Measurements from ENCODE around the gene PPL. TPM values are rescaled to one million over a fixed set of nuclear protein-coding genes. Genes with fewer than 3 reads are reported as not detected.

The PPL gene
- polyA plus RNA-seq, 1 experiment = 0.56 TPM

DNA sequence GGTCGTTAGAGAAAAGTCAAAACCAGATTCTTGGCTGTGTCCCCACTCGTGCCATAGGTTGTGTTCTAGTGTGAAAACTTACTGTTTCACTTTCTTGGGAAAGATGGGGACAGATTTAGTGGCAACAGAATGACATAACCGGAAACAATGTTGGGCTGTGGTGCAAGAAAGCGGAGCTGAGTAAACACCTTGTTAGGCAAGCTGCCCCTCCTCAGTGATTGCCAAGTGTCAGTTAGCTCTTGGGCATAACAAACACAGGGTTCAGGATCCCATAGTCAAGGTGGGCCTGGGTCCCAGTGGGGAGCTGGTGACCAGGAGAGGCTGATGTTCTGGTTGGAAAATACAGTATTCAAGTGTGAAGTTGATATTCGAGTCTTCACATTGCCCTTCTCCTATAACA is 74.3 kb downstream of the PPL start:
- no peak overlapping the region for H3K4me3 ChIP-seq (ENCODE audit: low read depth, low read length)
- ChIA-PET POLR2A (no interaction called here), CTCF (interaction anchor here (1.3 kb wide), 1 partner anchor 22 kb away, joined by 3 read pairs; no protein-coding TSS in a partner anchor)
- peaks cover 26% of the 10 kb centered on the region for H3K36me3 ChIP-seq (ENCODE audit: control insufficient read depth, insufficient read depth, low read length)
- no peak for DNase-seq (ENCODE audit: low read depth)
- no peaks in the 10 kb centered on the region for H3K27me3 ChIP-seq (ENCODE audit: control insufficient read depth, insufficient read depth, low read length)
- TF ChIP-seq, protein P1, sequence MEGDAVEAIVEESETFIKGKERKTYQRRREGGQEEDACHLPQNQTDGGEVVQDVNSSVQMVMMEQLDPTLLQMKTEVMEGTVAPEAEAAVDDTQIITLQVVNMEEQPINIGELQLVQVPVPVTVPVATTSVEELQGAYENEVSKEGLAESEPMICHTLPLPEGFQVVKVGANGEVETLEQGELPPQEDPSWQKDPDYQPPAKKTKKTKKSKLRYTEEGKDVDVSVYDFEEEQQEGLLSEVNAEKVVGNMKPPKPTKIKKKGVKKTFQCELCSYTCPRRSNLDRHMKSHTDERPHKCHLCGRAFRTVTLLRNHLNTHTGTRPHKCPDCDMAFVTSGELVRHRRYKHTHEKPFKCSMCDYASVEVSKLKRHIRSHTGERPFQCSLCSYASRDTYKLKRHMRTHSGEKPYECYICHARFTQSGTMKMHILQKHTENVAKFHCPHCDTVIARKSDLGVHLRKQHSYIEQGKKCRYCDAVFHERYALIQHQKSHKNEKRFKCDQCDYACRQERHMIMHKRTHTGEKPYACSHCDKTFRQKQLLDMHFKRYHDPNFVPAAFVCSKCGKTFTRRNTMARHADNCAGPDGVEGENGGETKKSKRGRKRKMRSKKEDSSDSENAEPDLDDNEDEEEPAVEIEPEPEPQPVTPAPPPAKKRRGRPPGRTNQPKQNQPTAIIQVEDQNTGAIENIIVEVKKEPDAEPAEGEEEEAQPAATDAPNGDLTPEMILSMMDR (IDR thresholded peaks at IDR 0.05; ENCODE audit: insufficient read depth, low read depth, low read length) = no peak

DNA sequence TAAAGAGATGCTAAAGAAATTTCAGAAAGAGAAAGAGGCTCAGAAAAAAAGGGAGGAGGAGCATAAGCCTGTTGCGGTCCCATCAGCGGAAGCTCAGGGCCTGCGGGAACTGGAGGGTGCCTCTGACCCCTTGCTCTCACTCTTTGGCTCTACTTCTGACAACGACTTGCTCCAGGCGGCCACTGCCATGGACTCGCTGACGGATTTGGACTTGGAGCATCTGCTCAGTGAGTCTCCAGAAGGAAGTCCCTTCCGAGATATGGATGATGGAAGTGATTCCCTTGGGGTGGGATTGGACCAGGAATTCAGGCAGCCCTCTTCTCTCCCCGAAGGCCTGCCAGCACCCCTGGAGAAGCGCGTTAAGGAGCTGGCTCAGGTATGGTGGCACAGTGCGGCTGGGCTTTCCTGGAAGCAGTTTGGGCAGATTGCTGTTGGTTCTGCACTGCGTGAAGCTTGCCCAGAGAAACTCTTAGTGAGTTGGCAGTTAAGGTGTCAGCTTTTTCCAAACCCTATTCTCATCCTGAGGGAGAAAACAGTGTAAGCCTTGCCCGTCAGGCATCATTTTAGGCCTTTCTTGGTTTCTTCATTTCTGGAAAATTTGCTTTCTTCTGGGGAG is 76.1 kb downstream of the PPL start:
- ChIA-PET POLR2A (no interaction called here), CTCF (interaction anchor here (1.4 kb wide), 1 partner anchor 14 kb away, joined by 4 read pairs; no protein-coding TSS in a partner anchor)
- H3K27me3 ChIP-seq (ENCODE audit: control insufficient read depth, insufficient read depth, low read length) = no peaks in the 10 kb centered on the region
- H3K4me3 ChIP-seq (ENCODE audit: low read depth, low read length) = no peak overlapping the region
- peaks cover 26% of the 10 kb centered on the region for H3K36me3 ChIP-seq (ENCODE audit: control insufficient read depth, insufficient read depth, low read length)
- DNase-seq (ENCODE audit: low read depth) = no peak
- TF ChIP-seq, protein P1 (IDR thresholded peaks at IDR 0.05; ENCODE audit: insufficient read depth, low read depth, low read length) = no peak

DNA sequence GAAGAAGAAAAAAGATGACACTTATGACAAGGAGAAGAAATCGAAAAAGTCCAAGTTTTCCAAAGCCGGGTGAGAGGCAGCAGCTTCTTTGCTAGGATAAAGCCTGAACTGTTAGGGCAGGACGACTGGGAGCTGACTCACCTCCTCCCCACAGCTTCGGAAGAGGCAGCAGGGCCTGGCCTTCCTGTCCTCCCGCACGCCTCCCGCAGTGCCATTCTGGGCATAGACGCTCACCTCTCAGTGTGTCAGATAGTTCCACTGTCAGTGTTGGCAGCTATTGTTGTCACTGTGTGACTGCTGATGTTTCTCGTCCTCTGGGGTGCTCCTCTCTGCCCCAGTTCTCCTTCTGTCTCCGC is 77.1 kb downstream of the PPL start:
- H3K4me3 ChIP-seq (ENCODE audit: low read depth, low read length) = no peak overlapping the region
- ChIA-PET POLR2A (no interaction called here), CTCF (no interaction called here)
- TF ChIP-seq, protein P1 (IDR thresholded peaks at IDR 0.05; ENCODE audit: insufficient read depth, low read depth, low read length) = no peak
- H3K36me3 ChIP-seq (ENCODE audit: control insufficient read depth, insufficient read depth, low read length) = peaks cover 30% of the 10 kb centered on the region
- no peak for DNase-seq (ENCODE audit: low read depth)
- no peaks in the 10 kb centered on the region for H3K27me3 ChIP-seq (ENCODE audit: control insufficient read depth, insufficient read depth, low read length)

DNA sequence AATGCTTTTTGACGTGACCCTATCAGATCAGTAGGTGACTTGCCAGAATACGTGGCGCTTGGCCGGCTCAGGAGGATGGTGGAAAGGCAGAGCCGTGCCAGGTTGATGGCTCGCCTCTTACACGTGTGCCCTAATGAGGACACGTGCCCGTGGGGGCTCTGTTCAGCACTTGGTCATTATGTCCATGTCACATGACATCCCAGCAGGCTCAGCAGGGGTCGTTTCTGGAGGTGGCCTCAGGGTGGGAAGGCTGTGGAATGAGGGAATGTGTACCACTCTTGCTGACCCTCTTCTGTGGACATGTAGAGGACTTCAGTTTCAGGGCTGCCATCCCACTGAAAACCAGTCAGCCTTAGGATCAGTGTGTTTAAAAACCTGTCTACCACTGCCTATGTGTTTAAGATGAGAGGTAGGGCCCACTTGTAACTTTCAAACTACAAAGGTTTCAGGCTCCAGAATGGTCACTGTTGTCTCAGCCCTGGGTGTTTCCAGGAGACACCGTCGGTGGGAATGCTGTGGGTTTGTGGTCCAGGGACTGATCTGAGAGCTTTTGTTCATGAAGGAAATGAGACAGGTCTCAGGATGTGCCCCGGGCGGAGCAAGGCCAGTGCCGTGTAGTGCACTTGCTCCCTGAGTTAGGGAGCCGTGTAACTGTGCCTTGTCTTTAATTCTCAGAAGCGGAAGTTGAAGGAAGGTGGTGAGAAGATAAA is 77.6 kb downstream of the PPL start:
- TF ChIP-seq, protein P1 (IDR thresholded peaks at IDR 0.05; ENCODE audit: insufficient read depth, low read depth, low read length) = no peak
- CTCF ChIA-PET = interaction anchor here (1.4 kb wide), 1 partner anchor 97 kb away, joined by 4 read pairs; no protein-coding TSS in a partner anchor
- DNase-seq (ENCODE audit: low read depth) = no peak
- no peak overlapping the region for H3K4me3 ChIP-seq (ENCODE audit: low read depth, low read length)
- no peaks in the 10 kb centered on the region for H3K27me3 ChIP-seq (ENCODE audit: control insufficient read depth, insufficient read depth, low read length)
- POLR2A ChIA-PET = no interaction called here
- H3K36me3 ChIP-seq (ENCODE audit: control insufficient read depth, insufficient read depth, low read length) = peaks cover 30% of the 10 kb centered on the region

DNA sequence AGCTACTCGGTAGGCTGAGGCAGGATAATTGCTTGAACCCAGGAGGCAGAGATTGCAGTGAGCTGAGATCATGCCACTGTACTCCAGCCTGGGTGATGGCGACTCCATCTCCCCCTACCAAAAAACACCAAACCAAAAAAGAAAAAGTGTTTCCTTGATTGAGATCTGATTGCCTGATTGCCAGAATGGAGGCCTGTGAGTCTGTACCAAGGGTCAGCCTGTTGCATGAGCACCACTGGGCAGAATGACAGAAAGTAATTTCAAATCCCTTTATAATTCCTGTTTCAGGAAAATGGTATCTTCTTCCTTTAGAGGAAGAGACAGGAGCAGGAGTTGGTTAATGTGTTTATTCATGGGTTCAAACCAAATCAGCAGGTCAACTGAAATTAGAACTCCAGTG is 81.1 kb downstream of the PPL start:
- ChIA-PET CTCF (no interaction called here), POLR2A (no interaction called here)
- TF ChIP-seq, protein P1 (IDR thresholded peaks at IDR 0.05; ENCODE audit: insufficient read depth, low read depth, low read length) = no peak
- H3K4me3 ChIP-seq (ENCODE audit: low read depth, low read length) = no peak overlapping the region
- no peak for DNase-seq (ENCODE audit: low read depth)
- H3K36me3 ChIP-seq (ENCODE audit: control insufficient read depth, insufficient read depth, low read length) = peaks cover 26% of the 10 kb centered on the region
- H3K27me3 ChIP-seq (ENCODE audit: control insufficient read depth, insufficient read depth, low read length) = no peaks in the 10 kb centered on the region

Measured in BJ (cell line).